SK-N-SH (cell line): ENCODE results near the gene CLASP2. TPM values are rescaled to one million over a fixed set of nuclear protein-coding genes. Genes with fewer than 3 reads are reported as not detected.
A peak's percentile ranks its signal among the peaks of the same experiment; 100 is the strongest.

Experiments
- CTCF ChIA-PET: fragments of 300-600, 350-600 bp; formaldehyde crosslinking; extraction: SDS; loops from one replicate; lab custom pipeline; 2021; lab: Yijun Ruan, JAX
- POLR2A ChIA-PET: fragments of 350-600 bp; sonication (Branson Sonifier 250); formaldehyde crosslinking; extraction: SDS; loops from one replicate; lab custom pipeline; 2020; ENCODE audit warnings: antibody characterized with exemption, inconsistent platforms; lab: Yijun Ruan, JAX
- DNase-seq: peaks from one replicate; pipeline ENCODE4 v3.0.0; 2012
- H2AFZ ChIP-seq: fragments of 200-600 bp; sonication (generic); 2 replicates; pipeline ENCODE4 v1.8.1; 2016; ENCODE audit warnings: antibody characterized with exemption, mild to moderate bottlenecking, low read depth
- H3F3A ChIP-seq: fragments of 200-600 bp; sonication (generic); replicated peaks from 2 replicates; pipeline ENCODE3; 2016; ENCODE audit warnings: antibody characterized with exemption, mild to moderate bottlenecking; ENCODE audit not compliant: insufficient read depth
- H3K27ac ChIP-seq, 2 experiments: fragments of 200-500 bp in 1 of 2; fragments of 200-600 bp in 1 of 2; sonication (Bioruptor generic) in 1 of 2; sonication (generic), shearing (Covaris generic) in 1 of 2; 2 replicates each; pipeline versions ENCODE4 v1.5.1 to v1.6.1; 2014 to 2016; ENCODE audit warnings: low read depth in 2 of 2, inconsistent platforms in 1 of 2, low read length in 1 of 2, mild to moderate bottlenecking in 1 of 2, mixed read lengths in 1 of 2
- H3K27me3 ChIP-seq: fragments of 200-600 bp; sonication (generic), shearing (Covaris generic); 2 replicates; pipeline ENCODE4 v1.6.1; 2016; ENCODE audit warnings: mixed run types; ENCODE audit not compliant: insufficient read depth
- H3K36me3 ChIP-seq, 2 experiments: fragments of 200-500 bp in 1 of 2; fragments of 200-600 bp in 1 of 2; sonication (Bioruptor generic) in 1 of 2; sonication (generic) in 1 of 2; replicated peaks in 1 of 2; 2 replicates each; pipeline versions ENCODE3 to v1.5.1; 2014 to 2016; ENCODE audit warnings: low read length in 1 of 2, mild to moderate bottlenecking in 1 of 2; ENCODE audit not compliant: insufficient read depth in 2 of 2, control insufficient read depth in 1 of 2
- H3K4me1 ChIP-seq, 2 experiments: fragments of 200-500 bp in 1 of 2; fragments of 200-600 bp in 1 of 2; sonication (Bioruptor generic) in 1 of 2; sonication (generic), shearing (Covaris generic) in 1 of 2; 2 replicates each; pipeline versions ENCODE4 v1.5.1 to v1.6.1; 2014 to 2016; ENCODE audit warnings: low read depth in 1 of 2, low read length in 1 of 2, mixed run types in 1 of 2; ENCODE audit not compliant: insufficient read depth in 2 of 2, control insufficient read depth in 1 of 2
- H3K4me2 ChIP-seq: fragments of 200-600 bp; sonication (generic), shearing (Covaris generic); 2 replicates; pipeline ENCODE4 v1.6.1; 2017; ENCODE audit warnings: mixed run types
- H3K4me3 ChIP-seq, 2 experiments: fragments of 200-500 bp in 1 of 2; fragments of 200-600 bp in 1 of 2; sonication (Bioruptor generic) in 1 of 2; sonication (generic), shearing (Covaris generic) in 1 of 2; 2 replicates each; pipeline versions ENCODE4 v1.5.1 to v1.8.1; 2014 to 2016; ENCODE audit warnings: low read depth in 2 of 2, inconsistent platforms in 1 of 2, low read length in 1 of 2, mild to moderate bottlenecking in 1 of 2, mixed read lengths in 1 of 2, moderate library complexity in 1 of 2
- H3K79me2 ChIP-seq: fragments of 200-600 bp; sonication (generic); 2 replicates; pipeline ENCODE4 v1.8.1; 2017; ENCODE audit warnings: mild to moderate bottlenecking; ENCODE audit not compliant: insufficient read depth
- H3K9ac ChIP-seq: fragments of 200-600 bp; sonication (generic); 2 replicates; pipeline ENCODE4 v1.6.1; 2017; ENCODE audit warnings: mixed run types
- H3K9me2 ChIP-seq: fragments of 200-600 bp; sonication (generic); 2 replicates; pipeline ENCODE4 v1.6.1; 2017; ENCODE audit warnings: mixed run types
- H3K9me3 ChIP-seq: fragments of 200-600 bp; sonication (generic); 2 replicates; pipeline ENCODE4 v1.6.1; 2017; ENCODE audit warnings: mixed run types, mild to moderate bottlenecking, moderate library complexity
- H4K20me1 ChIP-seq: fragments of 200-600 bp; sonication (generic); 2 replicates; pipeline ENCODE4 v1.6.1; 2017; ENCODE audit warnings: mild to moderate bottlenecking, mixed run types; ENCODE audit not compliant: insufficient read depth
- ELF1 ChIP-seq: IDR thresholded peaks from 2 replicates; pipeline ENCODE4 v1.4.0; 2012
- EZH2phosphoT487 ChIP-seq: fragments of 200-600 bp; sonication (generic); IDR thresholded peaks from 2 replicates; pipeline ENCODE4 v1.6.1; 2017; ENCODE audit warnings: low read depth, mixed run types, mild to moderate bottlenecking, antibody characterized with exemption, moderate library complexity, borderline replicate concordance
- FOSL2 ChIP-seq: IDR thresholded peaks from 2 replicates; pipeline ENCODE4 v1.4.0; 2012; ENCODE audit warnings: low read depth, mild to moderate bottlenecking, moderate library complexity, borderline replicate concordance
- FOXJ3 ChIP-seq: sonication (generic); formaldehyde crosslinking; IDR thresholded peaks from 2 replicates; pipeline ENCODE4 v1.5.1; 2020; ENCODE audit warnings: mild to moderate bottlenecking, missing genetic modification reagents
- FOXM1 ChIP-seq: IDR thresholded peaks from 2 replicates; pipeline ENCODE4 v1.4.0; 2012; ENCODE audit warnings: low read depth, mild to moderate bottlenecking
- GABPA ChIP-seq: IDR thresholded peaks from 2 replicates; pipeline ENCODE4 v1.4.0; 2012; ENCODE audit warnings: low read depth, mild to moderate bottlenecking
- JUND ChIP-seq: IDR thresholded peaks from 2 replicates; pipeline ENCODE4 v1.4.0; 2012
- NRF1 ChIP-seq: IDR thresholded peaks from 2 replicates; pipeline ENCODE4 v1.6.1; 2012; ENCODE audit warnings: low read depth, mild to moderate bottlenecking, low read length
- POLR2AphosphoS5 ChIP-seq: IDR thresholded peaks from 2 replicates; pipeline ENCODE4 v1.6.1; 2012; ENCODE audit warnings: low read depth, low read length
- RAD21 ChIP-seq: IDR thresholded peaks from 2 replicates; pipeline ENCODE4 v1.6.1; 2012; ENCODE audit warnings: mild to moderate bottlenecking, low read length
- REST ChIP-seq: IDR thresholded peaks from 2 replicates; pipeline ENCODE4 v1.6.1; 2012; ENCODE audit warnings: mild to moderate bottlenecking, low read depth, low read length, moderate library complexity
- SIN3A ChIP-seq: IDR thresholded peaks from 2 replicates; pipeline ENCODE4 v1.6.1; 2012; ENCODE audit warnings: low read depth, mild to moderate bottlenecking, low read length, moderate library complexity, borderline replicate concordance
- SMC3 ChIP-seq: IDR thresholded peaks from 2 replicates; pipeline ENCODE4 v1.6.1; 2012; ENCODE audit warnings: low read depth, low read length, improper control_type of control experiment
- USF1 ChIP-seq: IDR thresholded peaks from 2 replicates; pipeline ENCODE4 v1.4.0; 2012; ENCODE audit warnings: low read depth, borderline replicate concordance
- ZBTB33 ChIP-seq: IDR thresholded peaks from 2 replicates; pipeline ENCODE4 v1.4.0; 2012; ENCODE audit warnings: low read depth, borderline replicate concordance
- WGBS: methylation state at CpG from one replicate; pipeline ENCODE4 v1.1.6; 2017; ENCODE audit warnings: low lambda C conversion rate; 5-methylcytosine and 5-hydroxymethylcytosine counted together
- polyA plus RNA-seq, 3 experiments: library from polyadenylated mRNA; depleted of rRNA; stranded (reverse); fragments of >200 nt; gene quantifications; 2 replicates each; pipeline ENCODE4 v1.2.3, GENCODE V29; 2012

Gene CLASP2
- polyA plus RNA-seq, 1 of the 3 experiments (the other 2 are of a cell fraction), result 13.2 TPM

- peak overlapping the region; percentile 74 to 82 for H3K27ac ChIP-seq
- POLR2A ChIA-PET, result interaction anchor here (1.0 kb wide), 1 partner anchor 59 kb away, joined by 3 read pairs; no protein-coding TSS in a partner anchor
- DNase-seq, result peak; percentile 80
Measured at GRCh38 chr3:33717616-33717865, 513 bp downstream of the CLASP2 start.

GRCh38 chr3:33716227-33716626 is 1.8 kb downstream of the CLASP2 start:
- ChIA-PET POLR2A (no interaction called here), CTCF (interaction anchor here (0.6 to 4.0 kb wide), 19 partner anchors 11 to 585 kb away, joined by 3 to 38 read pairs (median 3); no protein-coding TSS in a partner anchor)
- Histone ChIP-seq H3K4me1 (peaks cover 6 to 8% of the 10 kb centered on the region in 2 experiments; a peak in 2 of 4 replicates), H3K4me2 (peak overlapping the region; percentile 92), H3F3A (no peaks in the 10 kb centered on the region), H3K27ac (peak overlapping the region in 1 of 2 experiments; percentile 82; a peak in 1 of 4 replicates), H3K9ac (peak overlapping the region; percentile 82; the same call in 1 of the 2 replicates), H3K4me3 (peak overlapping the region; percentile 85 to 92; a peak in 2 of 4 replicates), H3K9me2 (no peaks in the 10 kb centered on the region), H2AFZ (0 out of 2 replicates have a peak overlapping the region, but pooled peaks have one; percentile 12), H3K27me3 (no peaks in the 10 kb centered on the region), H3K79me2 (peaks cover 64% of the 10 kb centered on the region), H4K20me1 (no peaks in the 10 kb centered on the region), H3K36me3 (peaks cover 0 to 11% of the 10 kb centered on the region in 2 experiments), H3K9me3 (no peaks in the 10 kb centered on the region)
- no peak for DNase-seq
- TF ChIP-seq NRF1, result no peak
- no peak for TF ChIP-seq POLR2AphosphoS5
- TF ChIP-seq SIN3A, result no peak
- no peak for TF ChIP-seq RAD21
- no peak for TF ChIP-seq SMC3
- no peak for TF ChIP-seq JUND
- TF ChIP-seq FOXM1, result no peak
- no peak for TF ChIP-seq USF1
- no peak for TF ChIP-seq ELF1
- TF ChIP-seq FOXJ3 (CRISPR knock-in tag), result no peak
- no peak for TF ChIP-seq GABPA
- 70% methylated on average over 7 of the region's 7 CpGs for WGBS

More at GRCh38 chr3:33717616-33717865, 513 bp downstream of the CLASP2 start:
- Histone ChIP-seq H3K79me2 (peaks cover 51% of the 10 kb centered on the region), H3K4me3 (peak overlapping the region; percentile 85 to 92), H3K9me2 (no peaks in the 10 kb centered on the region), H3K9me3 (no peaks in the 10 kb centered on the region), H2AFZ (peak overlapping the region; percentile 97), H3K4me1 (peaks cover 8 to 11% of the 10 kb centered on the region in 2 experiments; a peak in 3 of 4 replicates), H4K20me1 (no peaks in the 10 kb centered on the region), H3K36me3 (no peaks in the 10 kb centered on the region), H3F3A (peaks cover 9% of the 10 kb centered on the region), H3K27me3 (no peaks in the 10 kb centered on the region), H3K4me2 (peak overlapping the region; percentile 92), H3K9ac (peak overlapping the region; percentile 82)
- CTCF ChIA-PET, result interaction anchor here (0.7 to 4.0 kb wide), 11 partner anchors 59 to 278 kb away, joined by 3 to 38 read pairs (median 4); partner anchors contain the start of gene UBP1
- 3% methylated on average over 16 of the region's 26 CpGs for WGBS
- TF ChIP-seq EZH2phosphoT487, result no peak
- no peak for TF ChIP-seq FOSL2

GRCh38 chr3:33711100-33711499 is 7.0 kb downstream of the CLASP2 start:
- DNase-seq, result no peak
- Histone ChIP-seq H3K27me3 (no peaks in the 10 kb centered on the region), H3K9ac (no peak overlapping the region), H3K9me2 (no peaks in the 10 kb centered on the region; the same call in 1 of the 2 replicates), H3K4me3 (no peak overlapping the region), H3K27ac (no peak overlapping the region), H3F3A (peaks cover 4% of the 10 kb centered on the region), H3K36me3 (peaks cover 0 to 20% of the 10 kb centered on the region in 2 experiments), H3K79me2 (peaks cover 99% of the 10 kb centered on the region), H2AFZ (no peak overlapping the region), H4K20me1 (no peaks in the 10 kb centered on the region), H3K4me2 (no peak overlapping the region), H3K9me3 (no peaks in the 10 kb centered on the region), H3K4me1 (peaks cover 0 to 3% of the 10 kb centered on the region in 2 experiments; a peak in 1 of 4 replicates)
- WGBS, result 90% methylated on average over 3 of the region's 3 CpGs
- CTCF ChIA-PET, result no interaction called here
- POLR2A ChIA-PET, result interaction anchor here (0.6 kb wide), 1 partner anchor 51 kb away, joined by 3 read pairs; no protein-coding TSS in a partner anchor
- no peak for TF ChIP-seq REST
- no peak for TF ChIP-seq ZBTB33
- TF ChIP-seq ELF1, result no peak
- TF ChIP-seq SIN3A, result no peak
